Activated naive CD4-positive, alpha-beta T cell treated with anti-CD3 and anti-CD28 coated beads, Interleukin-2, amount 10 ng/mL, durations not matched to agents 7 days and 5 days (primary cell): ENCODE measurements around the gene UBE2V1.
"Not testable (repeated sequence)": the region's sequence is repeated elsewhere in the genome, so short reads cannot be mapped to it uniquely, and the experiment has no call there.

Source experiments
- CTCF ChIA-PET: fragments of 350-600 bp; sonication (Branson Sonifier 250); formaldehyde crosslinking; loops from one replicate; lab custom pipeline; 2021; ENCODE audit warnings: antibody characterized with exemption; lab: Charles Lee
- DNase-seq: peaks from one replicate; pipeline ENCODE4 v3.0.0-alpha.2; 2020
- H3K27ac Mint-ChIP-seq: one replicate; pipeline ENCODE4 v1.8.0; 2021; ENCODE audit warnings: mild to moderate bottlenecking, moderate library complexity, mixed read lengths
- H3K27me3 Mint-ChIP-seq: one replicate; pipeline ENCODE4 v1.8.0; 2021; ENCODE audit warnings: mild to moderate bottlenecking, mixed read lengths
- H3K36me3 Mint-ChIP-seq: one replicate; pipeline ENCODE4 v1.8.0; 2021; ENCODE audit warnings: mixed read lengths
- H3K4me1 Mint-ChIP-seq: one replicate; pipeline ENCODE4 v1.8.0; 2021; ENCODE audit warnings: mixed read lengths
- H3K4me3 Mint-ChIP-seq: one replicate; pipeline ENCODE4 v1.8.0; 2021; ENCODE audit warnings: mild to moderate bottlenecking, moderate library complexity, mixed read lengths
- H3K9me3 Mint-ChIP-seq: one replicate; pipeline ENCODE4 v1.8.0; 2021; ENCODE audit warnings: mixed read lengths

The UBE2V1 gene

GRCh38 chr20:50067018-50067417, 45.9 kb downstream of the UBE2V1 start:
- no peak overlapping the region for H3K4me3 Mint-ChIP-seq
- H3K36me3 Mint-ChIP-seq, result no peaks in the 10 kb centered on the region
- peaks cover 6% of the 10 kb centered on the region for H3K4me1 Mint-ChIP-seq
- H3K9me3 Mint-ChIP-seq, result no peaks in the 10 kb centered on the region
- H3K27ac Mint-ChIP-seq, result no peak overlapping the region
- CTCF ChIA-PET, result interaction anchor here (0.9 to 12.1 kb wide), 2 partner anchors 85 to 120 kb away, joined by 3 to 317 read pairs; partner anchors contain the start of gene SNAI1
- peaks cover 21% of the 10 kb centered on the region for H3K27me3 Mint-ChIP-seq
- no peak for DNase-seq

GRCh38 chr20:50066161-50066834, 46.7 kb downstream of the UBE2V1 start:
- Mint-ChIP-seq H3K27me3 (peaks cover 21% of the 10 kb centered on the region), H3K27ac (no peak overlapping the region), H3K4me3 (no peak overlapping the region), H3K36me3 (no peaks in the 10 kb centered on the region), H3K4me1 (peaks cover 2% of the 10 kb centered on the region), H3K9me3 (no peaks in the 10 kb centered on the region)
- CTCF ChIA-PET, result interaction anchor here (12.1 kb wide), 1 partner anchor 84 kb away, joined by 317 read pairs; the partner anchor contains the start of gene SNAI1
- DNase-seq, result no peak

- Mint-ChIP-seq H3K9me3 (no peaks in the 10 kb centered on the region), H3K27me3 (peaks cover 21% of the 10 kb centered on the region), H3K4me1 (no peaks in the 10 kb centered on the region), H3K4me3 (no peak overlapping the region), H3K36me3 (no peaks in the 10 kb centered on the region), H3K27ac (no peak overlapping the region)
- CTCF ChIA-PET, result interaction anchor here (12.1 kb wide), 1 partner anchor 83 kb away, joined by 317 read pairs; the partner anchor contains the start of gene SNAI1
- no peak for DNase-seq
Measured at GRCh38 chr20:50065325-50065615, 47.7 kb downstream of the UBE2V1 start.

GRCh38 chr20:50063763-50064162, 49.2 kb downstream of the UBE2V1 start:
- H3K4me1 Mint-ChIP-seq, H3K9me3 Mint-ChIP-seq, H3K36me3 Mint-ChIP-seq, H3K4me3 Mint-ChIP-seq, H3K27ac Mint-ChIP-seq, H3K27me3 Mint-ChIP-seq, DNase-seq: not testable (repeated sequence)
- CTCF ChIA-PET, result interaction anchor here (1.1 kb wide), 1 partner anchor 84 kb away, joined by 3 read pairs; no protein-coding TSS in a partner anchor

GRCh38 chr20:50062006-50062838, 50.7 kb downstream of the UBE2V1 start:
- no peaks in the 10 kb centered on the region for H3K27me3 Mint-ChIP-seq
- no peak overlapping the region for H3K4me3 Mint-ChIP-seq
- no peak for DNase-seq
- no peak overlapping the region for H3K27ac Mint-ChIP-seq
- H3K9me3 Mint-ChIP-seq, result no peaks in the 10 kb centered on the region
- H3K36me3 Mint-ChIP-seq, result no peaks in the 10 kb centered on the region
- CTCF ChIA-PET, result interaction anchor here (3.3 to 3.5 kb wide), 2 partner anchors 9 to 83 kb away, joined by 16 to 22 read pairs; no protein-coding TSS in a partner anchor
- no peaks in the 10 kb centered on the region for H3K4me1 Mint-ChIP-seq

GRCh38 chr20:50061151-50062005, 51.6 kb downstream of the UBE2V1 start:
- H3K27ac Mint-ChIP-seq, result no peak overlapping the region
- no peak overlapping the region for H3K4me3 Mint-ChIP-seq
- DNase-seq, result no peak
- H3K36me3 Mint-ChIP-seq, result no peaks in the 10 kb centered on the region
- CTCF ChIA-PET, result interaction anchor here (0.7 to 3.5 kb wide), 4 partner anchors 8 to 82 kb away, joined by 3 to 22 read pairs (median 10); no protein-coding TSS in a partner anchor
- H3K9me3 Mint-ChIP-seq, result no peaks in the 10 kb centered on the region
- no peaks in the 10 kb centered on the region for H3K4me1 Mint-ChIP-seq
- no peaks in the 10 kb centered on the region for H3K27me3 Mint-ChIP-seq

- no peak overlapping the region for H3K27ac Mint-ChIP-seq
- CTCF ChIA-PET, result interaction anchor here (0.7 to 1.0 kb wide), 2 partner anchors 12 to 42 kb away, joined by 3 to 7 read pairs; no protein-coding TSS in a partner anchor
- no peaks in the 10 kb centered on the region for H3K36me3 Mint-ChIP-seq
- H3K9me3 Mint-ChIP-seq, result no peaks in the 10 kb centered on the region
- H3K4me1 Mint-ChIP-seq, result no peaks in the 10 kb centered on the region
- peaks cover 8% of the 10 kb centered on the region for H3K27me3 Mint-ChIP-seq
- no peak overlapping the region for H3K4me3 Mint-ChIP-seq
- no peak for DNase-seq
Measured at GRCh38 chr20:50058662-50059402, 54.1 kb downstream of the UBE2V1 start.

GRCh38 chr20:50057714-50058053, 55.3 kb downstream of the UBE2V1 start:
- Mint-ChIP-seq H3K27me3 (peaks cover 15% of the 10 kb centered on the region), H3K4me1 (no peaks in the 10 kb centered on the region), H3K27ac (no peak overlapping the region), H3K4me3 (no peak overlapping the region), H3K36me3 (no peaks in the 10 kb centered on the region), H3K9me3 (no peaks in the 10 kb centered on the region)
- CTCF ChIA-PET, result no interaction called here
- no peak for DNase-seq

- Mint-ChIP-seq H3K27ac (no peak overlapping the region), H3K4me3 (no peak overlapping the region), H3K36me3 (no peaks in the 10 kb centered on the region), H3K9me3 (no peaks in the 10 kb centered on the region), H3K27me3 (peaks cover 19% of the 10 kb centered on the region), H3K4me1 (no peaks in the 10 kb centered on the region)
- CTCF ChIA-PET, result interaction anchor here (0.7 kb wide), 1 partner anchor 78 kb away, joined by 3 read pairs; no protein-coding TSS in a partner anchor
- DNase-seq, result no peak
Measured at GRCh38 chr20:50056951-50057713, 55.8 kb downstream of the UBE2V1 start.

GRCh38 chr20:50056408-50056926, 56.5 kb downstream of the UBE2V1 start:
- Mint-ChIP-seq H3K27ac (no peak overlapping the region), H3K4me3 (no peak overlapping the region), H3K27me3 (peaks cover 19% of the 10 kb centered on the region), H3K9me3 (no peaks in the 10 kb centered on the region), H3K36me3 (no peaks in the 10 kb centered on the region), H3K4me1 (no peaks in the 10 kb centered on the region)
- CTCF ChIA-PET, result interaction anchor here (0.7 kb wide), 1 partner anchor 77 kb away, joined by 3 read pairs; no protein-coding TSS in a partner anchor
- no peak for DNase-seq

GRCh38 chr20:50055524-50056083, 57.3 kb downstream of the UBE2V1 start:
- CTCF ChIA-PET, result no interaction called here
- Mint-ChIP-seq H3K36me3 (no peaks in the 10 kb centered on the region), H3K27ac (no peak overlapping the region), H3K4me3 (no peak overlapping the region), H3K27me3 (peaks cover 24% of the 10 kb centered on the region), H3K4me1 (no peaks in the 10 kb centered on the region), H3K9me3 (no peaks in the 10 kb centered on the region)
- DNase-seq, result no peak

- CTCF ChIA-PET, result no interaction called here
- DNase-seq, result no peak
- no peaks in the 10 kb centered on the region for H3K36me3 Mint-ChIP-seq
Measured at GRCh38 chr20:50054626-50055511, 58.1 kb downstream of the UBE2V1 start.

More at GRCh38 chr20:50054626-50055511, 58.1 kb downstream of the UBE2V1 start:
- no peak overlapping the region for H3K27ac Mint-ChIP-seq
- H3K4me1 Mint-ChIP-seq, result peaks cover under 1% of the 10 kb centered on the region
- H3K9me3 Mint-ChIP-seq, result no peaks in the 10 kb centered on the region
- peaks cover 26% of the 10 kb centered on the region for H3K27me3 Mint-ChIP-seq
- H3K4me3 Mint-ChIP-seq, result no peak overlapping the region
